ENCODE results near the gene DCLK1.

GRCh38 chr13:35824825-35825224, 306.4 kb downstream of the DCLK1 start:
- TF ChIP-seq CTCF (IDR thresholded peaks at IDR 0.05) (no peak), POLR2A (IDR thresholded peaks at IDR 0.05) (no peak)

Data from esophagus squamous epithelium (tissue), 4 donors.